KOPT-K1 (cell line): Measurements from ENCODE around the gene HNRNPM.
"Not testable (repeated sequence)": the region's sequence is repeated elsewhere in the genome, so short reads cannot be mapped to it uniquely, and the experiment has no call there.

ENCODE experiments used
- H3K27ac ChIP-seq: fragments of 200-600 bp; sonication (generic); 2 replicates; pipeline ENCODE4 v1.5.1; 2016; ENCODE audit warnings: antibody characterized with exemption, mild to moderate bottlenecking, low read depth, low read length; ENCODE audit not compliant: poor library complexity, severe bottlenecking
- H3K36me3 ChIP-seq: fragments of 200-600 bp; sonication (generic); 2 replicates; pipeline ENCODE4 v1.5.1; 2017; ENCODE audit warnings: antibody characterized with exemption, mild to moderate bottlenecking, low read length, moderate library complexity; ENCODE audit not compliant: insufficient read depth
- H3K9me3 ChIP-seq: fragments of 200-600 bp; sonication (generic); 2 replicates; pipeline ENCODE4 v1.5.1; 2017; ENCODE audit warnings: antibody characterized with exemption, low read length, mild to moderate bottlenecking; ENCODE audit not compliant: insufficient read depth, poor library complexity, severe bottlenecking

The HNRNPM gene

GRCh38 chr19:8412783-8413628, 31.8 kb upstream of the HNRNPM start, which contains the start of gene MARCHF2:
Gene MARCHF2 (plus strand): TSS chr19:8413305. CDS start chr19:8421841, 8,536 bp downstream.
- H3K36me3 ChIP-seq: no peaks in the 10 kb centered on the region
- no peaks in the 10 kb centered on the region for H3K9me3 ChIP-seq
- H3K27ac ChIP-seq: peak within 1 kb of the TSS; percentile 32

- no peaks in the 10 kb centered on the region for H3K36me3 ChIP-seq
- peak overlapping the region; percentile 32 for H3K27ac ChIP-seq
- H3K9me3 ChIP-seq: no peaks in the 10 kb centered on the region
These were observed 31.2 kb upstream of the HNRNPM start for GRCh38 chr19:8413629-8413995.

- H3K36me3 ChIP-seq: no peaks in the 10 kb centered on the region
- no peak overlapping the region for H3K27ac ChIP-seq
- no peaks in the 10 kb centered on the region for H3K9me3 ChIP-seq
These were observed 28.0 kb upstream of the HNRNPM start for GRCh38 chr19:8416796-8417195.

- H3K9me3 ChIP-seq: no peaks in the 10 kb centered on the region
- no peaks in the 10 kb centered on the region for H3K36me3 ChIP-seq
- H3K27ac ChIP-seq: no peak overlapping the region
These were observed 23.0 kb upstream of the HNRNPM start for GRCh38 chr19:8421484-8422461.

- H3K27ac ChIP-seq: no peak overlapping the region
- H3K9me3 ChIP-seq: no peaks in the 10 kb centered on the region
- no peaks in the 10 kb centered on the region for H3K36me3 ChIP-seq
These were observed 21.0 kb upstream of the HNRNPM start for GRCh38 chr19:8423817-8424223.

GRCh38 chr19:8425331-8425730, 19.4 kb upstream of the HNRNPM start:
- not testable (repeated sequence) for H3K36me3 ChIP-seq, H3K9me3 ChIP-seq, H3K27ac ChIP-seq

GRCh38 chr19:8426283-8426682, 18.5 kb upstream of the HNRNPM start:
- H3K9me3 ChIP-seq: no peaks in the 10 kb centered on the region
- H3K27ac ChIP-seq: no peak overlapping the region
- H3K36me3 ChIP-seq: no peaks in the 10 kb centered on the region

- H3K9me3 ChIP-seq: no peaks in the 10 kb centered on the region
- H3K27ac ChIP-seq: no peak overlapping the region
- no peaks in the 10 kb centered on the region for H3K36me3 ChIP-seq
These were observed 15.7 kb upstream of the HNRNPM start for GRCh38 chr19:8429044-8429443.

GRCh38 chr19:8429826-8430225, 14.9 kb upstream of the HNRNPM start:
- no peaks in the 10 kb centered on the region for H3K36me3 ChIP-seq
- H3K27ac ChIP-seq: no peak overlapping the region
- no peaks in the 10 kb centered on the region for H3K9me3 ChIP-seq

- Histone ChIP-seq H3K9me3 (no peaks in the 10 kb centered on the region), H3K27ac (no peak overlapping the region), H3K36me3 (no peaks in the 10 kb centered on the region)
These were observed 14.1 kb upstream of the HNRNPM start for GRCh38 chr19:8430650-8431049.

- Histone ChIP-seq H3K27ac (no peak overlapping the region), H3K36me3 (no peaks in the 10 kb centered on the region), H3K9me3 (no peaks in the 10 kb centered on the region)
These were observed 6.5 kb upstream of the HNRNPM start for GRCh38 chr19:8438236-8438635.

GRCh38 chr19:8441725-8442544, 2.8 kb upstream of the HNRNPM start:
- peaks cover 11% of the 10 kb centered on the region for H3K36me3 ChIP-seq
- no peak overlapping the region for H3K27ac ChIP-seq
- H3K9me3 ChIP-seq: no peaks in the 10 kb centered on the region

GRCh38 chr19:8444140-8444676, 567 bp upstream of the HNRNPM start:
- H3K36me3 ChIP-seq: peaks cover 30% of the 10 kb centered on the region
- not testable (repeated sequence) for H3K9me3 ChIP-seq
- peak overlapping the region; percentile 96 for H3K27ac ChIP-seq

GRCh38 chr19:8445488-8446001, 770 bp downstream of the HNRNPM start:
- H3K36me3 ChIP-seq: peaks cover 40% of the 10 kb centered on the region
- H3K9me3 ChIP-seq: no peaks in the 10 kb centered on the region
- peak overlapping the region; percentile 96 for H3K27ac ChIP-seq
